ENCODE measurements around the gene MAP3K3.
A peak's percentile ranks its signal among the peaks of the same experiment; 100 is the strongest.

MAP3K3 gene

DNA sequence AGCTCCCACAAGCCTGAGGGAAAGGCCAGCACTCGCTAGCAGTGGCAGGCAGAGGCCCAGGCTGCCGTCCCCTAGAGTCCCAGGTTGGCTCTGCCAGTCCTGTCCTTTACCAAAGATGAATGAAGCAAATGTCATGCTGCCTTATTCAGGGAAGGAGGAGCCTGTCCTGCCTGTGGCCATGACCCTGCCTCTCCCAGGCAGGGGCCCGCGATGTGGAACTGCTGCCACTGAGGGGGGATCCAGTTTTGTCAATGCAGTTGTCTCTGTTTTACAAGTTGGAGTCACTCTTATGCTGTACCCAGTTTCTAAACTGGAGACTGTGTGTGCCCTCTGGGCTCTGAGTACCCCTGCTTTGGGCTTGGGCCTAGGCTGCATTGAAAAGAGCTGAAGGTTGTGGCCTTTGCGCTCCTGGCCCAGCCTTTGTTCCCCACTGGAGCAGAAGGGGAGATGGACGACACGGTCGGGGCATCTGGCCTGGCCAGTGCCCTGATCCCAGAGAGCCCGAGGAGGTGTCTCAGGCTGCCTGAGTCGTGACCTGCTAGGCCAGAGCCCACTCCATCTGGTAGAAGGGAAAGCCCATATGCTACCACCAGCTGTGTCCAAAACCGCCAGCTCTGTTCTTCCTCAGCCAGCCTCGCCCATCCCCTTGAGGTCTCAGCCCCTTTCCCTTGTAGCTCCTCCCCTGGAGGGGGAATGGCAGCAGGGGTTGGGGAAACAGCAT is 72.2 kb downstream of the MAP3K3 start:
- no peak for DNase-seq (ENCODE audit: low spot score)

DNA sequence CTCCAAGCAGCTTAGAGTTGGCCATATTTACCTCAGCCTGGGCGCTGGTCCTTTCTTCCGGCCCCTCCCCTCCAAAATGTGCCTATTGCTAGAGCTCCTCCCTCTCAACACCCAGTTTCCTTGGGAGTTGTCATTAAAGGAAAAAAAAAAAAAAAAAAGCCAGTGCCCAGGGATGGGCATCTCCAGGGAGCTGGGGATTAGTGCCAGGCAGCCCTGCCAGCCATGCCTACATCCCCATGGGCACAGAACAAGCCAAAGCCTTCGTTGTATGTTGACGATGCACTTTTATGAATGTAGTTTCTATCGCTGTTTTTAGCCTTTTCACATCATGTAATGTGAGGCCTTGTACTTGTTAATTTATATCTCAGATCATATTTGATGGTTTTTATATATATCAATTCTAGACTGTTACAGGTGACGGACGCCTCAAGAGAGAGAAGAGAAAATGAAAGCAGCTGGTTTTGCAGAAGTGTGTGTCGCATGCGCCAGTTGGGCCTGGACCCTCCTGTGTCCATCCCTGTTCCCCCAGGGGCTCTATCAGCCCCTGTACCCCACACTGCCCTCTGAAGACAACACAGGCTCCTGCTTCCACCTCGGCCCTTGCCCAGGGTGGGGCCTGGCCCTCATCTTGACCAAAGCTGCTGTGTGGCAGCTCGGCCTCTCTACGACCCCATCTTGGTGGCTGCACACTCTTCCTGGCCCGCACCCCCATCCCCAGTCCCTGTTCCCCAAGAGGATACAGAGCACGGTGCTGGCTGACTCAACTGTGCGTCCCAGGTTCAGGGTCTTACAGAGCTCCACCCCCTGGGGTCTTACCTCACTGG is 72.9 kb downstream of the MAP3K3 start:
- no peak for DNase-seq (ENCODE audit: low spot score)

DNA sequence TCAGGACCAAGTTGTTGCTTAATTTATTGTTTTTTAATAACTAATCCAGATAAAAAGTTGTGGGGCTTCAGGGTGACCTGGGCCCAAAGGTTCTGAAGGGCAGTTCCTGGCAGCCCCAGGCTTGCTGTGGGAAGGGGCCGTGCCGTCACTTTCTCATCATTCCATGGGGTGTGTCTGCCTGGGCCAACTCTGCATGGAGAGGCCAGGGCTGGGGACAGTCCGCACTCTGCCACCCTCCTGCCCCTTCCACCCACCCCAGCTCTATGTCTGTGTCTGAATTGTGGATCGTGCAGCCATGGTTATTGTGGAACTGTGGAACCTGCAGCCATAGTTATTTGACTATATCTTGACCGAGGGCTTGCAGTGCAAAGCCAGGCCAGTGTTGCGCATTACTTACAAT is 73.7 kb downstream of the MAP3K3 start:
- no peak for DNase-seq (ENCODE audit: low spot score)

DNA sequence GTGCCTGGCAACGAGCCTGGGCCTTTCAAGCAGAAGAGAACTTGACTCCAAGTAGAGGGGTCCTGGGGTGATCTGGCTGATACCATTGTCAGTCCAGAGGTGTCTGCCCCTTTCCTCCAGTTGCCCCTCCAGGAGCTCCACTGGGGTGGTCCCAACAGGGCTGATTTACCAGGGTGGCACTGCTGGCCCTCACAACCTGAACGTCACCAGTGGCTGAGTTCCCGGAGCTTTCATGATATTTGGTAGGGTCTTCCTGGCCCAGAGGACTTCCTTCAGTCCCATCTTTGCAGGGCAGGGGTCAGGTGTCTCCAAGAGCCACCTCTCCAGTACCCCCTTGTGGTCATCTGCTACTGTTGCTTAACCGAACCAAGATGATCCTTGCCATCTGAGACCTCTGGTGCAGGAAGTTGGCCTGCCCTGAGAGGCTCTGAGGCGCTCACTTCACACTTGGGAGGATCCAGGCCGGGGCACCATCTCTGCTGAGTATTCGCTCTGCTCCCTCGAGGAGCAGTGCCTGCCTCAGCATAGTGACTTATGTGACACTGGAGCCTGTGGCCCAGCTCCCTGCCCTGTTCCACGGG is 74.3 kb downstream of the MAP3K3 start:
- DNase-seq (ENCODE audit: low spot score) = peak; percentile 82

DNA sequence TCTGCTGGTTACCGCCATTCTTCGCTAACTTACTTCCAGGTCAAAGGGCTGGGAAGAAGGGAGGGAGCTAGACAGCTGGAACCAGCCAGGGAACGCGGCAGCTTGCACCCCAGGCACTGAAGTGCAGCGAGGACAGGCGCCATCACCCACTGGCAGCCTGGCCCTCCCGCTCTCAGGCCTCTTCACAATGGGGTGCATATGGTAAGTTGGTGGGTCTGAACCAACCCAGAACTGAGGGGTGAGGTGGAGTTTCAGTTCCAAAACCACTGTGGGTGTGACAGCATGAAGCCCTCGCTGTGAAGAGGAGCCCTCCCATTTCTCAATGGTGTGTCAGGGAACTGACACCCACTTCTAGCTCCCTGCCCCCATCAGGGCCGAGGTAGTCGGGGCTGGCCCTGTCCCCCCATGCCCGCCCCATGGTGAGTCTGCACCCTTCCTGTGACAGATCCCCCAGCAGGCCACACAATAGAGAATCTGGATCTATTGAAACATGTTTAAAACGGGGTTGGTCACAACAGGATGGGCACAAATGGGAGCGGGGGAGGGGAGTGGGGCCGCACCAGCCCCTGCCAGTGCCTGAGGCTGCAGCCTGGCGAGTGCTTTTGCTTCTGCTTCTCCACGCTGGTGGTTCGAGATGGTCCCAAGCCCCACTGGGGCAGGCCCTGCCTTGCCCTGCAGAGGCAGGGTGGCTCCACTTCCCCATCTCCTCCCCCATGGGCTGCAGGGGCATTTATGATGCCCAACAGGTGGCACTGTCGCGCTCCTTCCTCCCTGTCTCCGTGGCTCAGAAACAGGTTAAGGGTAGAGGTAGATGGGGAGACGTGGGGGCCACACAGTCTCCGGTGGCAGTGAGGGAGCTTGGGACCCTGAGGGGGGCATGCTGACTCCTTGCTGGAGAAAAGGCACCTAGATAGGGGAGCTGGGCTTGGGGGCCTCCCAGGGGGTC is 75.4 kb downstream of the MAP3K3 start:
- peak; percentile 93 for DNase-seq (ENCODE audit: low spot score)

DNA sequence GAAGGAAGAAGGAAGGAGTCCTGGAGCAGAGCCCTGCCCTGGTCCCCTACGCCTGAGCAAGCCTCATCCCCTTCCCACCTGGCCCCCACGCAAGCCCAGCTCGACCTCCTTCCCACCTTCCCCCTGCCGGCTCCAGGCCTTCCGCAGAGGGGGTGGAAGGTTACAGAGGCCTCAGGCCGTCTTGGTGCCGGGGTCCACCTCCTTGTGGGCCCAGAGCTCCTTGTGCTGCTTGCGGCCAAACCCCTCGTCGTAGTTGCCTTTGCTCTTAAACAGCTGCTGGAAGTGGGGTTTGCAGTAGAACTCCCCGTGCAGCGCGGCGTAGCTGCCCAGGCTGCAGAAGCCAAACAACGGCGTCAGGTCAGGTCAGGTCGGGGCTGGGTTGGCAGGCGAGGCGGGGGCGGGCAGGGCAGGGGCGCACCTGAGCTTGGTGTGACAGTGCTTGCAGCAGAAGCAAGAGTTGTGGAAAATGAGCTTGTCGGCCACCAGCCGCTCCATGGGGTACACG is 76.2 kb downstream of the MAP3K3 start:
- peak; percentile 67 for DNase-seq (ENCODE audit: low spot score)

DNA sequence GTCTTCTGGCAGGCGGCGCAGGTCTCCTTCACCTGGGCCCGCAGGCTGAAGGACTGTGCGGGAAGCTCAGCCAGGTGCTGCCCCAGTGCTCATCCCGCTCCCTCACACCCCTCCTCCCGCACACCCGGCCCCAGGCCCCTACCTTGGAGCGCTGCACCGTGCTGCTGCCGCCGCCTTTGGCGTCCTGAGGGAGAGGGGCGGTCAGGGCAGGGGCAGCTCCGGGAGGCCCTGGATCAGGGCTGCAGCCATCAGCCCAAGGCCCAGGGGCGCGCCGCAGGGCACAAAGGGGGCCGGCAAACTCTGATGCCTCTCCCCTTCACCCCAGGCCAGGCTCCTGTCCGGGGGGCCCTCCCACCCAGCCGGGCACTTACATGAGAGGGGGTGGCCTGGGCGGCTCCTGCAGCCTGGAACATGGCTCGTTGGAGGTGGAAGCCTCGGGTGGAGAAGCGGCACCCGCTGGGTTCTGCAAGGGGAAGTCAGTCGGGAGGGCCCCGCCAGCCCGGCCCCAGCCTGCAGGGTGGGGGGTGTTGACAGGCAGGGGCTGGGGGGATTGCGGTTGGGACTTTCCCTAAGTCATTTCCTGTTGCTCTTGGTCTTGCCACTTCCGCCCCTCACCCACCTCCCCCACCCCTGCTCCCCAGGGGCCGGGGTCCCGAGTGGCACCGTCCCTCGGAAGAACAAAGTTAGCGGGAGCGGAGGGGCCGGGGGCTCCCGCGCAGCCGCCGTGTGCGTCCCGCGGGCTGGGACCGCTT is 76.8 kb downstream of the MAP3K3 start:
- DNase-seq (ENCODE audit: low spot score) = peak; percentile 95

DNA sequence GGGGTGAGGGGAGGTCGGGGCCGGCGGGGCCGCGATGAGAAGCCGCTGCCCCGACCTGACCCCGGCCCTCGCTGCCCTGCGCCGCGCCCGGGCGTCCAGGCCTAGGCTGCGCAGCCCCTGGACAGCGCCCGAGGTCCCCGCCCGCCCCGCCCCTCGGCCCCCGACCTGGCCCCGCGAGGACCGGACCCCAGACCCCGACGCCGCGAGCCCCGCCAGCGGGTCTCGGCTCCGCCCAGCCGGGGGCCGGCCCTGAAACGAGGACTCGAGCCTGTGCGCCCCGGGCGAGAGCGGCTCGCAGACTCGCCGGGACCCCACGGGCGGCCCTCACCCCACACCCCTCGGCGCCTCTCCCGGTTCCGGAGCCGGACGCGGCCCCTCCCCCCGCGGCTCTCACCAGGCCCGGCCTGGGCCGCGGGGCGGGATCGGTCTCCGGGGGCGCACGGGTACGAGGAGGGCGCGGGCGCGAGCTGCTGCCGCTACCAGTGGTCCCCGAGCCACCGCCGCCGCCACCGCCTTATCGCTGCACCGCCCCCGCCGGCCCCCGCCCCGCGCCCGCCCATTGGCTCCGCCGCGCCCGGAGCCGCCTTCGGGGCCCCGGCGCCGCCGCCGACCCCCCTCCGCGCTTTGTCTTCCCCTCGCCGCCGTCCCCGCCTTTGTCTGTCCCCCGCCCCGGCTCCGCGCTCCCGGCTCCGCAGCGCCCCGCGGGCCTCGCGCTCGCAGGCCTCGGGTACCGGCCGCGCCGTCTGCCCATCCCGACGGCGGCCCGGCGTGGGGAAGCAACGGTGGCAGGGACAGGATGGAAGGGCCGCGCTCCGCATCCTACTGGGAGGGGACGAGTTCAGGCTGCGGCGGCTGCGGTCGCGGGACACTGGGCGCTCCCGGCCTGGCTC is 77.7 kb downstream of the MAP3K3 start, which contains the start of gene LIMD2:
Gene LIMD2, minus strand, starts transcription at position 488 of the 890 bp plus-strand sequence. CDS start 827 bp downstream, outside the sequence.
- DNase-seq (ENCODE audit: low spot score) = peak; percentile 65

DNA sequence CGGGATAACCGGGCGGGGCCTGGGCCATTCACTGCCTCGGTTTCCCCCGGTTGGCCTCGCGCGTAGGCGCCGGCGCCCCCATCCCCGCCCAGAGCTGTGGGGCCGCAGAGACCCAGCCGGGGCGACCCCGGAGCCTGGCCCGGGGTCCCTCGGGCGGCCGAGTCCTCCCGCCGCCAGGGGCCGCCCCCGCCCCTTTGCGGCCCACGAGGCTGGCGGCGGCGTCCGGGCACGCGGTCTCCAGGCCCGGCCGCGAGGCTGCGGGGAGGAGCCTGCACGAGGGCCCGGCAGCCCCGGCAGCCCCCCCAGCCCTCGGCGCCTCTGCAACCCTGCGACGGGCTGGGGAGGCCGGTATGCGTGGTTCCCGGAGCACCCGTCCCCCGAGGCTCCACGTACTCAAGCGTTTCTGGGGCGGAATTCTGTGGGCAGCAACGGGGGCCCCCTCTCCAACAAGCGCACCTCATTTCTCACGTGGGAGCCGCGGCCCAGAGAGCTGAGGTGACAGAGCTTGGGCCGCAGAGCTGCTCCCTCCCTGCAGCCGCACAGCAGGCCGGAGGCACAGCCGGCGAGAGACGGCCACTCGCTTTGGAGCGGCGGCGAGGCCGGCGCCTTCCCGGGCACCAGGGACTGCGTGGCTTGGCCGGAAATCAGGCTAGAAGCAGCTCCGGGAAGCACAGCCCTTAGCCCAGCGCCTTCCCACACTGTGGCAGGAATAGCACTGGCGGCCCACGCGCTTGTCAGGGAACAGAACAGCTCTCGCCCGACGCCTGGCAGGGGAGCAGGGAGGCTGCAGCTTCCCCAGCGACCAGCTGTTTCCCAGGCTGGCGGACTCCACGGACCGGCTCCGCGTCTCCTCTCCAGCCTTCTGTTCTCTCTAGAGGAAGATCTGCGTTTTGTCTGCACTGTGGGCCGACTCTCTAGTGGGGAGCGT is 78.6 kb downstream of the MAP3K3 start:
- peak; percentile 77 for DNase-seq (ENCODE audit: low spot score)

DNA sequence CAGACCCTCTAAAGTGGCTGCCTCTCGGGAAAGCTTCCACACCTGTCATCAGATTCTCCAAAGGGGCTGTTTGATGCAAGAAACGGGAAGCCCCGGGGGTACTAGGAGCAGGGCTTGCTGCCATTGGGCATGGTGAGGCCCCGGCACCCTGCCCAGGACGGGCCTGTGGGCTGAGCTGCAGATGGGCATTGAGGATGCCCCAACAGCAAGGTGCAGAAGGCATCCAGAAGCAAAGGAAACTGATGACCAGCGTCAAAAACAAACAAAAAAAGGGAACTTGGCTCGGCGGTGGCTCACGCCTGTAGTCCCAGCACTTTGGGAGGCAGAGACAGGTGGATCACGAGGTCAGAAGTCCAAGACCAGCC is 79.2 kb downstream of the MAP3K3 start:
- peak; percentile 63 for DNase-seq (ENCODE audit: low spot score)

DNA sequence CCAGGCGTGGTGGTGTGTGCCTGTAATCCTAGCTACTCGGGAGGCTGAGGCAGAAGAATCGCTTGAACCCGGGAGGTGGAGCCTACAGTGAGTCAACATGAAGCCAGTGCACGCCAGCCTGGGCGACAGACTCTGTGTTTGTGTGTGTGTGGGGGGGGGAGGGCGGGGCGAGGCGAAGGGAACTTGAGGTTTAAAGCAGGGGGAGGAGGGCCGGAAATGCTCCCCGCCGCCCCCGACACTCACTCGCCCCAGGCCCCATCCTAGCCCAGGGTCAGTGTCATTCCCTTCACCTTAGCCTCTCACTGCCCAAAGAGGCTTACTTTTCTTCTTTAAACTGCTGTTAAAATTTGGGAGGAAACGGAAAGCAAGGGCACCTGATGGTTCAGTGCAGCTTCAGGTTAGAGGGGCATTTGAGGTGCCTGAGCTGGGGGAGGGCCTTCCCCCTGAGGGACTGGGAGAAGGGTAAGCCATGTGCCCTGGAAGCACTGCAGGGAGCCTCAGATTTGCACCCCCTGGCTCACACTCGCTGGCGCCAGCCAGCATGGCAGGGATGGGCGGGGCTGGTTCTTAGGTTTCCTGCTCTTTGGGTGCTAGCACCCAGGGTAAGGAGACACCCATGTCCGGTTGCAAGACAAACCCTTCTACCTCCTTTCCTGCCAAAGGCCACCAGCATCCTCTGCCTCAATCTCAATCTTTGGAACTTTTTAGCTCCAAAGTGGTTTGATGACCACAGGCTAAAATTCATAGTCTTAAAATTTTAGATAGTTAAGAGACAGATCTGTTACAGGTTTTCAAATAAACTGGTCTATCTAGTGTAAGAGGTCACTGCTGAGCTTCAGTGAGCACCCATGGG is 79.9 kb downstream of the MAP3K3 start:
- DNase-seq (ENCODE audit: low spot score) = peak; percentile 76

DNA sequence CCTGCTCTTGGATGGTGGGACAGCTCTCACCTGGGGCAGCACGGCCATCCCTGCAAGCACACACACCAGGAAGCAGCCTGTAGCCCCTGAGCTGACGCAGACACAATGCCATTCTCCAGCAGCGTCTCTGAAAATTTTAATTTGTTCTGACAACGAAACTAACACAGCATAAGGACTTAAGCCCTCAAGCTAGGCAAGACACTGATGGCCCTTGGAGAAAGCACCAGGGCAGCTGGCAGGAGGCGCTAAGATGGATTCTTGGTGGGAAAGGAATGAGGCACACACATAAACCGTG is 80.5 kb downstream of the MAP3K3 start:
- DNase-seq (ENCODE audit: low spot score) = no peak

DNA sequence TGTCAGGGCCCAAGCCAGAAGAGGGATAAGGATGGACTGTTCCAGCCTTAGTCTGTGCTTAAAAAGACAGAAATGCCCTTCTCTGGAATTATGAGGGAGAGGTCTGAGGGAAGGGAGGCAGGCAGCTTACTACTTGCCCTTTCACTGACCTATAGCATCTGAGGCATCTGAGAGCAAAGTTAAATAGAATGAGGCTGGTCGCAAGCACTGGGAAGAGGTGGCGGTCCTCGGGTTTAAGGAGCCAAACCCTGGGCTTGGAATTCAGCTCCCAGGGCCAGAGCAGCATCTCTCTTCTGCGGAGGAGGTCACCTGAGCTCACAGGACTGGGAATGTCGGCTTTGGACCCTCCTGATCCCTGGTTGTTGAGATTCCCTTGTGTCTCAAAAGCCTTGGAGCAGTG is 80.8 kb downstream of the MAP3K3 start:
- DNase-seq (ENCODE audit: low spot score) = no peak

DNA sequence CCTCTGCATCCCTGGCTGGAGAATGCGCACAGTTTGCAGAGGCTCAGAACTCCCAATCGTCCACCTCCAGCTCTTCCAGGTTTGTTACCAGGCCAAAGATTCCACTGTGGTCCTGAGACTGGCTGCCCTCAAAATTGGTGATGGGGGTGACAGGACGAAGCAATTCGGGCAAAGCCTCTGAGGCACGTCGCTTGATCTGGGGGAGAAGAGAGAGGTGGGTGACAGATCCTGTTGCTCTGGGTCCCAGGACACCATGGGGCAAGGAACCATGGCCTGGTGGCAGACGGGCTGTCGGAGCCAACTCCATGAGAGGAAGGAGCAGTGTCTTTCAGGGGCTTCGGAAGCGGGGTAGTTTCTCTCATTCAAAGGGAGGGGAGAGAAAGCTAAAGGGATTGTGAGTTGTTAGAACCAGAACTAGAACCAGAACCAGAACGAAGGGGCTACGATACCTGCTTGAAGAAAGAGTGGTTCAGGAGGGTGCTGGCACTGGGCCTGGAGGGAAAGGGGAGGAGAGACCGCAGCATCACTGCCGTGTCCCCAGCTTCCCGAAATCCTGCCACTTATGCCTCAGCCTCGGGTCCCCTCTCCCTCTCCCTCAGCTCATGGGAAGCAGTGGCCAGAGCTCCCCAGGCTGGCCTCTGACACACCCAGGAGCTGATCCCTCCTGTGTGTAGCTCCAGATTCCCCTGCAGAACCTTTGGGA is 81.5 kb downstream of the MAP3K3 start:
- no peak for DNase-seq (ENCODE audit: low spot score)

DNA sequence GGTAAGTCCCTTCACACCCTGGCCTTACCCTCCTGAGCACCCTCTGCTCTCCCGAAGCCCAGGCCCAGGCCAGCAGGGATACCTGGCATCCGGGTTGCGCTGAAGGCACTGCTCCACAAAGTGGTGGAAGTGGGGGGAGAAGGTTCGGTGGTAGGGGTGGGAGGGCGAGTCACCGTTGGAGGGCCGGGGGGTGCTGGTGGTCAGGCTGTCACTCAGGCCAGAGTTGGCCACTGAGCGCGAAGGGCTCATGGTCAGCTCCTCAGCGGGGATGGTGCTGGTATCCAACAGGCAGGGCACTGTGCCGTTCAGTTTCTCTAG is 82.0 kb downstream of the MAP3K3 start:
- DNase-seq (ENCODE audit: low spot score) = no peak

DNA sequence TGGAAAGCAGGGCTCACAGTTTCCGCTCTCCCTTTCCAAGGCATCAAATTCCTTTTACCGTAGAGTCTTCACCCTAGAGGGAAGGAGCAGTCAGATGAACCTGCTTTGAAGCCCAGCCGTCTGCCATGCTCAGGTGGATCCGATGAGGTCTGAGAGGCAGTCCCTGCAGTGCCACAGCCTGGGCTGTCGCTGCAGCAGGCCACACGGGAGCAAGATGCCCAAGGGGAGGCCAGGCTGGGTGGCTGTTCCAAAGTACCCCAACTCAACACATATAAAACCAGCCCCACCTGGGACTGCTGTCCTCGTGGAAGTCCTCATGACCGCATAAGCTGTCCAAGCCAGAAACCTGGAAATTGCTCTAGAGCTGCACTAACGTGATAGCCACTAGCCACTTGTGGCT is 82.6 kb downstream of the MAP3K3 start:
- no peak for DNase-seq (ENCODE audit: low spot score)

DNA sequence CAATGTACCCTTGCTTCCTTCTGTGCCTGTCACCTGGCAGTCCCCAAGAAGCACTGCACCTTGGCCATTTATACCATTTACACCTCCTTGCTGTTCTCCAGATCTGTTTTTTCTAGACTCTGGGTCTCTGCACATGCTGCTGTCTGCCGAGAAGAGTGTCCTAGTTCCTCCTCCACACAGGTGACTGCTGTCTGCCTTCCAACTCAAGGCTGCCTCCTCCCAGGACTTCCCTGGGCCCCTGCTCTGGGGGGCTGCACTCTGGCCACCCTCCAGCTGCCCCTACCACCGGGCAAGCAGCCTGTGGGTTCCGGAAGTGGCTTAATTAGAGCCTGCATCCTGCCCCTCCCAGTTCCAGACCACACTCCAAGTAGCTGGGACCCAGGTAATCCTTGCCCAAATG is 83.4 kb downstream of the MAP3K3 start:
- no peak for DNase-seq (ENCODE audit: low spot score)

Measured in NAMALWA (cell line).